ENCODE measurements around the gene BEND3.

DNA sequence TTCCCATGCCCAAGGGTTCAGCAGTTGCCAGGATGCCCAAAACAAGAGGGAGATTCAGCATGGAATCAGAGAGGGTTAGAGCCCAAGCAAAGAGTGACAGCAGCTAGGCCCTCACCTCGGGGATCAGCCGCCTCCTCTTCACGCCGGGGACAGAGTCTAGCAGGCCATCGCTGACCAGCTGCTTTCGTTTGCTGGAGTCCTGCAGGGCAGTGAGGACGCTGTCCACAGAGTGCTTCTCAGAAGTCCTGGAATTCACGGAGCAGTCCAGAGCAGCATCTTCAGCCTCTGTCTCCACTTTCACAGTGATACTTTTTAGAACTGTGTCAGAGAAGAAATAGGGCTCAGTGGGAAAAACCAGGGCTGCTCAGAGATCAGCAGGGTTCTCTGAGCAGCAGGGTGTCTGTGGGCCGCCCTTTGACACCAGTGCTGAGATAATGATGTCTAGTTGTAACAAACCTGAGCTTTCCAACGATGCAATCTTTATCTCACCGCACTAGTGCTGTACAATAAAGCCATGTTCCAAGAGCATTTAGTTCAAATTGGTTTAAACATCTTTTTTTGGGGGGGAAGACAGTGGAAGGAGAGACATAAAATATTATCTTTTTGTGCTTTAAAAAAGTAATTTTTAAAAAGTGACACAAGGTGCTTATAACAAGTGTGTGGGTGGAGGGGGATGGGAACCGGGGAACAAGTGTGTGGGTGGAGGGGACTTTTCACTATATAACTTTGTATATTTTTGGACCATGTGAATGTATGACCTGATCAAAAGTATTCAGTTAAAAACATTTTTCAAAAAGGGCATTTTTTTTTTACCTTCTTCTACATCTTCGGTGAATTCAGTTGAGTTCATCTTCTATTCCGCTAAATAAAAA is 16.6 kb downstream of the BEND3 start:
- TF ChIP-seq, protein P1, sequence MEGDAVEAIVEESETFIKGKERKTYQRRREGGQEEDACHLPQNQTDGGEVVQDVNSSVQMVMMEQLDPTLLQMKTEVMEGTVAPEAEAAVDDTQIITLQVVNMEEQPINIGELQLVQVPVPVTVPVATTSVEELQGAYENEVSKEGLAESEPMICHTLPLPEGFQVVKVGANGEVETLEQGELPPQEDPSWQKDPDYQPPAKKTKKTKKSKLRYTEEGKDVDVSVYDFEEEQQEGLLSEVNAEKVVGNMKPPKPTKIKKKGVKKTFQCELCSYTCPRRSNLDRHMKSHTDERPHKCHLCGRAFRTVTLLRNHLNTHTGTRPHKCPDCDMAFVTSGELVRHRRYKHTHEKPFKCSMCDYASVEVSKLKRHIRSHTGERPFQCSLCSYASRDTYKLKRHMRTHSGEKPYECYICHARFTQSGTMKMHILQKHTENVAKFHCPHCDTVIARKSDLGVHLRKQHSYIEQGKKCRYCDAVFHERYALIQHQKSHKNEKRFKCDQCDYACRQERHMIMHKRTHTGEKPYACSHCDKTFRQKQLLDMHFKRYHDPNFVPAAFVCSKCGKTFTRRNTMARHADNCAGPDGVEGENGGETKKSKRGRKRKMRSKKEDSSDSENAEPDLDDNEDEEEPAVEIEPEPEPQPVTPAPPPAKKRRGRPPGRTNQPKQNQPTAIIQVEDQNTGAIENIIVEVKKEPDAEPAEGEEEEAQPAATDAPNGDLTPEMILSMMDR (conservative IDR thresholded peaks at IDR 0.05): no peak
- TF ChIP-seq ZFX (IDR thresholded peaks at IDR 0.05): no peak

Data from C4-2B (cell line).